Omental fat pad (tissue), 4 donors: Measurements from ENCODE around the gene RNASEH2C. TPM values are rescaled to one million over a fixed set of nuclear protein-coding genes. Genes with fewer than 3 reads are reported as not detected.
"Not testable (repeated sequence)": the region's sequence is repeated elsewhere in the genome, so short reads cannot be mapped to it uniquely, and the experiment has no call there.

ENCODE experiments used
- ATAC-seq: fragments of 150-250 bp; one replicate; pipeline ENCODE4 v1.9.1; 2016; ENCODE audit warnings: mild to moderate bottlenecking, moderate library complexity; ENCODE audit not compliant: low FRiP score
- DNase-seq: peaks from one replicate; pipeline ENCODE4 v3.0.0-alpha.2; 2019; ENCODE audit warnings: low spot score
- CTCF ChIP-seq, 3 donors: fragments of 450-650 bp; IDR thresholded peaks; one replicate each; pipeline ENCODE4 v1.5.1; 2016 to 2017; ENCODE audit warnings: antibody characterized with exemption in 3 of 3, mild to moderate bottlenecking in 3 of 3, moderate library complexity in 2 of 3
- small RNA-seq: library from RNA; depleted of rRNA; stranded (forward); fragments of <200 nt; gene quantifications from one replicate; pipeline ENCODE3, GENCODE V24; 2016
- total RNA-seq, 4 donors: library from RNA; depleted of rRNA; stranded (reverse); fragments of >200 nt; gene quantifications; one replicate each; pipeline ENCODE4 v1.1.0, GENCODE V29; 2016

RNASEH2C gene
- total RNA-seq, 4 donors from 2014 or later: 89.7 to 192 (median 125) TPM

GRCh38 chr11:65692367-65692766, 28.2 kb downstream of the RNASEH2C start:
- DNase-seq: no peak
- no peak for TF ChIP-seq CTCF (IDR thresholded peaks at IDR 0.05)
- ATAC-seq: no peak

- not testable (repeated sequence) for DNase-seq, ATAC-seq
Measured at GRCh38 chr11:65691847-65692246, 28.8 kb downstream of the RNASEH2C start.

GRCh38 chr11:65685981-65686380, 34.6 kb downstream of the RNASEH2C start:
- ATAC-seq: no peak
- no peak for TF ChIP-seq CTCF (IDR thresholded peaks at IDR 0.05)

GRCh38 chr11:65683480-65683879, 37.1 kb downstream of the RNASEH2C start:
- DNase-seq, ATAC-seq: not testable (repeated sequence)

More at GRCh38 chr11:65685981-65686380, 34.6 kb downstream of the RNASEH2C start:
- DNase-seq: no peak

GRCh38 chr11:65680192-65680743, 40.3 kb downstream of the RNASEH2C start:
- DNase-seq (no peak), ATAC-seq (no peak)
- no peak for TF ChIP-seq CTCF (IDR thresholded peaks at IDR 0.05)

- DNase-seq (no peak), ATAC-seq (no peak)
- TF ChIP-seq CTCF (IDR thresholded peaks at IDR 0.05): no peak
Measured at GRCh38 chr11:65672982-65673381, 47.6 kb downstream of the RNASEH2C start.

GRCh38 chr11:65672180-65672860, 48.3 kb downstream of the RNASEH2C start:
- ATAC-seq (no peak), DNase-seq (no peak)
- no peak for TF ChIP-seq CTCF (IDR thresholded peaks at IDR 0.05)

Small RNA genes within 50 kb of the gene (small RNA-seq; reads per million reads assigned to genes)
- not detected for gene RN7SL309P

Other genes with a start within 250 kb of the RNASEH2C start
- over 10,000 TPM; 11,614 to 21,764 (median 16,063) TPM for gene MALAT1, start 221.8 kb downstream of the RNASEH2C start, total RNA-seq
- gene SCYL1, start 195.7 kb downstream of the RNASEH2C start, total RNA-seq: 100 to 1,000 TPM in 1 of 4 donors, 10 to 100 TPM in 3; 75.4 to 105 (median 88.8) TPM
- 10 to 100 TPM; 67.3 to 84.8 (median 76.5) TPM for gene LTBP3, start 162.4 kb downstream of the RNASEH2C start, total RNA-seq
- 10 to 100 TPM; 41.1 to 56.1 (median 50.1) TPM for gene ZNRD2, start 150.3 kb downstream of the RNASEH2C start, total RNA-seq
- 10 to 100 TPM; 29.1 to 37.4 (median 33.1) TPM for gene FAM89B, start 148.3 kb downstream of the RNASEH2C start, total RNA-seq
- gene EHBP1L1, start 144.7 kb downstream of the RNASEH2C start, total RNA-seq: 100 to 1,000 TPM in 1 of 4 donors, 10 to 100 TPM in 3; 21.2 to 125 (median 65.6) TPM
- gene KCNK7, start 125.0 kb downstream of the RNASEH2C start, total RNA-seq: 1 to 10 TPM in 3 of 4 donors, not detected in 1; 1.1 to 1.7 (median 1.5) TPM
- gene MAP3K11, start 106.6 kb downstream of the RNASEH2C start, total RNA-seq: 10 to 100 TPM; 29.6 to 69.5 (median 44.8) TPM
- 10 to 100 TPM; 15.8 to 25.1 (median 20.7) TPM for gene PCNX3, start 105.0 kb downstream of the RNASEH2C start, total RNA-seq
- 10 to 100 TPM; 19.3 to 60.5 (median 33.3) TPM for gene SIPA1, start 82.7 kb downstream of the RNASEH2C start, total RNA-seq
- 10 to 100 TPM; 37.8 to 72.7 (median 46.8) TPM for gene RELA, start 57.9 kb downstream of the RNASEH2C start, total RNA-seq
- gene KAT5, start 8.5 kb downstream of the RNASEH2C start, total RNA-seq: 10 to 100 TPM; 39.8 to 48.2 (median 44.7) TPM
- 10 to 100 TPM; 15.4 to 32.8 (median 30.9) TPM for gene AP5B1, start 60.2 kb upstream of the RNASEH2C start, total RNA-seq
- not detected for gene OVOL1, start 66.3 kb upstream of the RNASEH2C start, total RNA-seq
- gene SNX32, start 113.2 kb upstream of the RNASEH2C start, total RNA-seq: 1 to 10 TPM in 2 of 4 donors, under 1 TPM in 2; 0.79 to 1.6 (median 1.1) TPM
- 100 to 1,000 TPM; 485 to 798 (median 586) TPM for gene CFL1, start 137.4 kb upstream of the RNASEH2C start, total RNA-seq
- gene MUS81, start 139.6 kb upstream of the RNASEH2C start, total RNA-seq: 10 to 100 TPM; 25.9 to 60.8 (median 28.8) TPM
- 10 to 100 TPM; 39.4 to 81.8 (median 66.1) TPM for gene EFEMP2, start 152.0 kb upstream of the RNASEH2C start, total RNA-seq
- gene CTSW, start 159.0 kb upstream of the RNASEH2C start, total RNA-seq: 1 to 10 TPM; 1.6 to 3.9 (median 2.8) TPM
- gene FIBP, start 167.7 kb upstream of the RNASEH2C start, total RNA-seq: 10 to 100 TPM; 48.8 to 66.4 (median 54.6) TPM
- 10 to 100 TPM; 40.2 to 85.9 (median 59.4) TPM for gene CCDC85B, start 169.9 kb upstream of the RNASEH2C start, total RNA-seq
- 100 to 1,000 TPM in 2 of 4 donors, 10 to 100 TPM in 1, 1 to 10 TPM in 1; 2.8 to 223 (median 57.0) TPM for gene FOSL1, start 179.6 kb upstream of the RNASEH2C start, total RNA-seq
- 10 to 100 TPM; 14.0 to 18.8 (median 17.5) TPM for gene C11orf68, start 198.3 kb upstream of the RNASEH2C start, total RNA-seq
- gene DRAP1, start 198.6 kb upstream of the RNASEH2C start, total RNA-seq: 10 to 100 TPM; 53.0 to 88.6 (median 72.5) TPM
- gene TSGA10IP, start 224.7 kb upstream of the RNASEH2C start, total RNA-seq: under 1 TPM in 1 of 4 donors, not detected in 3; 0.24 TPM
- gene SART1, start 240.9 kb upstream of the RNASEH2C start, total RNA-seq: 10 to 100 TPM; 22.5 to 62.4 (median 47.1) TPM